ENCODE measurements around the gene COX6A1.
"Not testable (repeated sequence)": the region's sequence is repeated elsewhere in the genome, so short reads cannot be mapped to it uniquely, and the experiment has no call there.

COX6A1 gene

DNA sequence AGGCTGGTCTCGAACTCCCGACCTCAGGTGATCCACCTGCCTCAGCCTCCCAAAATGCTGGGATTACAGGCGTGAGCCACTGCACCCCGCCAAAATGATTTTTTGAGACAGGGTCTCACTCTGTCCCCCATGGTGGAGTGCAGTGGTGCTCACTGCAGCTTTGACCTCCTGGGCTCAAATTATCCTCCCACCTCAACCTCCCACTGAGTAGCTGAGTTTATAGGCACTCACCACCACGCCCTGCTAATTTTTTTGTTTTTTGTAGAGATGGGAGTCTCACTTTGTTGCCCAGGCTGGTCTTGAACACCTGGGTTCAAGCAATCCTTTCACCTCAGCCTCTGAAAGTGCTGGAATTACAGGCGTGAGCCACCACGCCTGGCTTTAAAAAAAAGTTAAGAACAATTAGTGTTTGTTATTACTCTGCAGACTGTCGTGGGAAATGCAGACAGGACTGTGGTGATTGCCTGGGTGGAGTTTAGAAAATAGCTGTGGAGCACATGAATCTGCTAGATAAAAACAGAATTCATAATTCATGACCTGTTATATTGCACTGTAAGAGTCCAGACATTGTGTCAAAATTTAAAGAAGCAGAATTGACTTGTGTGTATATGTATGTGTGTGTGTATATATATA is 9.2 kb upstream of the COX6A1 start:
- no peaks in the 10 kb centered on the region for H3K36me3 ChIP-seq (ENCODE audit: control insufficient read depth, insufficient read depth, low read length)
- H3K9me3 ChIP-seq (ENCODE audit: control insufficient read depth, insufficient read depth, low read length), result no peaks in the 10 kb centered on the region
- H3K9ac ChIP-seq (ENCODE audit: low read depth, low read length), result no peak overlapping the region
- H3K27me3 ChIP-seq (ENCODE audit: control insufficient read depth, insufficient read depth, low read length), result no peaks in the 10 kb centered on the region
- no peak overlapping the region for H3K4me3 ChIP-seq (ENCODE audit: low read depth, low read length)
- H3K4me1 ChIP-seq (ENCODE audit: control insufficient read depth, insufficient read depth, low read length), result no peaks in the 10 kb centered on the region
- no peak overlapping the region for H3K27ac ChIP-seq (ENCODE audit: low read depth, low read length)

DNA sequence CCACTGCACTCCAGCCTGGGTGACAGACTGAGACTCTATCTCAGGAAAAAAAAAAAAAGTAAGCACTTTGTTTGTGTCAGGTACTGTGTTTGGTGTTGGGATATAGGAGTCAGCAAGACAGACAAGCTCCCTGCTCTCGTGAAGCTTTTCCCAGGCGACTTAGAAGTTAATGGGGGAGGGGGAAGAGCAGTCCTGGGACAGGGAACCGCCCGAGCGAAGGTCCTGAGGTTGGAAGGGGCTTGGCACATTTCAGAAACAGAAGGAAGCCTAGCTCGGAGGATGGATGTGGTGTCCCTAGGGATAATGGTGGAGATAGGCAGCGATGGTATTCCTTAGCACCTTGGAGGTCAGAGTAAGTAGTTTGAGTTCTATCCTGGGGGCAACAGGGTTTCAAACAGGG is 8.5 kb upstream of the COX6A1 start:
- Histone ChIP-seq H3K4me3 (ENCODE audit: low read depth, low read length) (no peak overlapping the region), H3K9ac (ENCODE audit: low read depth, low read length) (no peak overlapping the region), H3K9me3 (ENCODE audit: control insufficient read depth, insufficient read depth, low read length) (no peaks in the 10 kb centered on the region), H3K27me3 (ENCODE audit: control insufficient read depth, insufficient read depth, low read length) (no peaks in the 10 kb centered on the region), H3K4me1 (ENCODE audit: control insufficient read depth, insufficient read depth, low read length) (no peaks in the 10 kb centered on the region), H3K36me3 (ENCODE audit: control insufficient read depth, insufficient read depth, low read length) (no peaks in the 10 kb centered on the region), H3K27ac (ENCODE audit: low read depth, low read length) (no peak overlapping the region)

DNA sequence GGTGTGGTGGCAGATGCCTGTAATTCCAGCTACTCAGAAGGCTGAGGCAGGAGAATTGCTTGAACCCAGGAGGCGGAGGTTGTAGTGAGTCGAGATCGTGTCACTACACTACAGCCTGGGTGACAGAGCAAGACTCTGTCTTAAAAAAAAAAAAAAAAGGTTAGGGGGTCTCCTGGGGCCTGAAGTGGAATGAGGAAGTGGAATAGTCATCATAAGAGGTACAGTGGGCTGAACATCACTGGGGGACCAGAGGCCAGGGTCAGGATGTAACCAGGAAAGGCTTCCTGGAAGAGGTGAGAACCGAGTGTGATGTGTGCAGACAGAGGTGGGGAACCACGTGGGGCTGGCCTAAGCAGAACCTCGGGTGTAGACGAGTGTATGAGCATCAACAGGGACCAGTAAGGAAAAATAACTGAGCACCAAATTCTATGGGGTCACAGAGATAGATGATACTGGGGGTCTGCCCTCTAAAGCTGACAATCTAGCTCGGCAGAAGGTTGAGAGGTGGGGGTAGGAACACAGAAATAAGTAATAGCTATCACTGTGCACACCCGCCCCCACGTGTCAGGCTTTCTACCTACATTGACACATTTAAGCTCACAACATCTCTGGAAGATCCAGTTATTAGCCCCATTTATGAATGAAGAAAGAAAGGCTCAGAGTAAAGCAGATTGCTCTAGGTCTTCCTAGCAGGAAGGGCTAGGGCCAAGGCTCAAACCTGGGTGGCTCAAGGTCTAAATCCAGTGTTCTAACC is 5.0 kb upstream of the COX6A1 start:
- H3K36me3 ChIP-seq (ENCODE audit: control insufficient read depth, insufficient read depth, low read length), result no peaks in the 10 kb centered on the region
- H3K4me1 ChIP-seq (ENCODE audit: control insufficient read depth, insufficient read depth, low read length), result no peaks in the 10 kb centered on the region

DNA sequence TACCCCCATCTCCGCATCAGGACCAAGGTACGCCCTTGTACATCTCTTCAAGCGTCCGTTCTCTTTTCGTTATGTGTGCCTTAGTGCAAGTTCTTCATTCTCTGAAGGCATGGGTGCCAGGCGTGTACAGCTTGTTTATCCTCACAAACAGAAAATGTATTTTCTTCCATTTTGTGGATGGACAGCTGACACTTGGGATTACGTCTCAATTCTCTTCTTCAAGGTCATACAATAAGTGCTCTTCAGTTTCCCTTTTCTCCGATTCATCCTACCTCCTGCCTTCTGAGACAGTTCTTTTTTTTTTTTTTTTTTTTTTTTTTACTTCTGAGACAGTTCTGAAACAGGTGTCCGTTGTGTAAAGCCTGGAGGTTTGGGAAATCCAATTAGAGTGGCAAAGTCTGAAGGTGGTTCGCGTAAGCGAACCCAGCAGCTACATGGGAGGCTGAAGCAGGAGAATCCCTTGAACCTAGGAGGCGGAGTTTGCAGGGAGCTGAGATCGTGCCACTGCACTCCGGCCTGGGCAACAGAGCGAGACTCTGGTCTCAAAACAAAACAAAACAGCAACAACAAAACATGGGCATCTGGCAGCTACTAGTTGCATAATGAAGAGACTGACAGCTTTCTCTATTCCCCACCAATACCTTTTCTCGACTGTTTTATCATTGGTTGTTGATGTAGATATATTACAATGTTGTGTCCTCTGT is 734 bp downstream of the COX6A1 start:
- H3K4me3 ChIP-seq (ENCODE audit: low read depth, low read length), result peak overlapping the region; percentile 96
- 0 out of 2 replicates have a peak, but pooled peaks cover 3% of the 10 kb centered on the region for H3K4me1 ChIP-seq (ENCODE audit: control insufficient read depth, insufficient read depth, low read length)
- H3K27ac ChIP-seq (ENCODE audit: low read depth, low read length), result peak overlapping the region; percentile 86
- peak overlapping the region; percentile 67; the same call in 1 of the 2 replicates for H3K9ac ChIP-seq (ENCODE audit: low read depth, low read length)
- no peaks in the 10 kb centered on the region for H3K27me3 ChIP-seq (ENCODE audit: control insufficient read depth, insufficient read depth, low read length)
- peaks cover 30% of the 10 kb centered on the region for H3K36me3 ChIP-seq (ENCODE audit: control insufficient read depth, insufficient read depth, low read length)
- no peaks in the 10 kb centered on the region for H3K9me3 ChIP-seq (ENCODE audit: control insufficient read depth, insufficient read depth, low read length)

More for the DNA sequence above, 5.0 kb upstream of the COX6A1 start:
- no peak overlapping the region for H3K27ac ChIP-seq (ENCODE audit: low read depth, low read length)
- no peaks in the 10 kb centered on the region for H3K27me3 ChIP-seq (ENCODE audit: control insufficient read depth, insufficient read depth, low read length)
- H3K4me3 ChIP-seq (ENCODE audit: low read depth, low read length), result no peak overlapping the region
- H3K9me3 ChIP-seq (ENCODE audit: control insufficient read depth, insufficient read depth, low read length), result no peaks in the 10 kb centered on the region
- no peak overlapping the region for H3K9ac ChIP-seq (ENCODE audit: low read depth, low read length)

DNA sequence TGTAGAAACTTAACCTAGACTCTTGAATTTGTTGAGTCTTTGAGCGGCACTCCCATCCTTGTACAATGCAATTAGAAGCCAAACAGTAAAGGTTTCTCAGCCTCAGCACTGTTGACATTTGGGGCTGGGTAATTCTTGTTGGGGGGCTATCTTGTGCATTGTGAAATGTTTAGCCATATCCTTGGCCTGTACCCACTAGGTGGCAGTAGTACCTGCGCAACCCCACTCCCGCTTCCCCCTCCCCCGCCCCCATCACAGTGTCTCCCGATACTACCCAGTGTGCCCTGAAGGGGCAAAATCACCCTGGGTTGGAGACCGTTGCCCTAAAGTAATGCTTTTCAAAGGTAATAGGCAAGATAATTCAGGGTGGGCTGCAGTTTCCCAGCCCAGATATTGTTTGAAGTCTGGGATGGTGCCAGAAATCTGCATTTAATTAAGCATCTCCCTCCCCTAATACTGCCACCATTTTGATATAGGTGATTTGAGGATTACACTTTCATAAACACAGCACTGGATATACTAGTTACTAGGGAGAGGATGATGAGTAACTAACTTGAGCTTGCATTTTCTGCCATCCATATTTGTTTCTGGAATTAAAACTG is 1.8 kb downstream of the COX6A1 start:
- Histone ChIP-seq H3K9ac (ENCODE audit: low read depth, low read length) (no peak overlapping the region), H3K27ac (ENCODE audit: low read depth, low read length) (no peak overlapping the region)

DNA sequence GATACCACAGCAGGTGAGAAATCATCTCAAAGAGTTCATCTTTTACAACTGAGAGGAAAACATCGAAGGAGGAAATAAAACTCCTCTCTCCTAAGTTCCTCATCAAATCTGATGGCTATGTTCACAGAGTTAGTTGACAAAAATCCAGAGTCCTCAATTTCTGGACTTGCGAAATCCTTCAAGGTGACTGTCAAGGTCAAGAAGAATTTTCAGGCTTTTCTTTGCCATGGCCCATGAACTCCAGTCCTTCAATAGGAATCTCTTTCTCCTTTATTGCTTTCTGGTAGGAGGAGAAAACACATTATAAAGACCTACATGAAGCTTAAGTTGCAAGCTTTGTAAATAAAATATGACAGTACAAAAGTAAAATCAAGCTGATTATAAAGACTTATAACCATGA is 6.8 kb downstream of the COX6A1 start:
- H3K4me3 ChIP-seq (ENCODE audit: low read depth, low read length), result peak overlapping the region; percentile 99
- H3K4me1 ChIP-seq (ENCODE audit: control insufficient read depth, insufficient read depth, low read length), result 0 out of 2 replicates have a peak, but pooled peaks cover 3% of the 10 kb centered on the region
- H3K36me3 ChIP-seq (ENCODE audit: control insufficient read depth, insufficient read depth, low read length), result peaks cover 58% of the 10 kb centered on the region
- no peaks in the 10 kb centered on the region for H3K27me3 ChIP-seq (ENCODE audit: control insufficient read depth, insufficient read depth, low read length)
- no peaks in the 10 kb centered on the region for H3K9me3 ChIP-seq (ENCODE audit: control insufficient read depth, insufficient read depth, low read length)
- peak overlapping the region; percentile 18 for H3K27ac ChIP-seq (ENCODE audit: low read depth, low read length)
- H3K9ac ChIP-seq (ENCODE audit: low read depth, low read length), result no peak overlapping the region

More for the DNA sequence above, 1.8 kb downstream of the COX6A1 start:
- H3K4me1 ChIP-seq (ENCODE audit: control insufficient read depth, insufficient read depth, low read length), result 0 out of 2 replicates have a peak, but pooled peaks cover 3% of the 10 kb centered on the region
- peaks cover 41% of the 10 kb centered on the region for H3K36me3 ChIP-seq (ENCODE audit: control insufficient read depth, insufficient read depth, low read length)
- no peak overlapping the region for H3K4me3 ChIP-seq (ENCODE audit: low read depth, low read length)
- no peaks in the 10 kb centered on the region for H3K27me3 ChIP-seq (ENCODE audit: control insufficient read depth, insufficient read depth, low read length)
- no peaks in the 10 kb centered on the region for H3K9me3 ChIP-seq (ENCODE audit: control insufficient read depth, insufficient read depth, low read length)

DNA sequence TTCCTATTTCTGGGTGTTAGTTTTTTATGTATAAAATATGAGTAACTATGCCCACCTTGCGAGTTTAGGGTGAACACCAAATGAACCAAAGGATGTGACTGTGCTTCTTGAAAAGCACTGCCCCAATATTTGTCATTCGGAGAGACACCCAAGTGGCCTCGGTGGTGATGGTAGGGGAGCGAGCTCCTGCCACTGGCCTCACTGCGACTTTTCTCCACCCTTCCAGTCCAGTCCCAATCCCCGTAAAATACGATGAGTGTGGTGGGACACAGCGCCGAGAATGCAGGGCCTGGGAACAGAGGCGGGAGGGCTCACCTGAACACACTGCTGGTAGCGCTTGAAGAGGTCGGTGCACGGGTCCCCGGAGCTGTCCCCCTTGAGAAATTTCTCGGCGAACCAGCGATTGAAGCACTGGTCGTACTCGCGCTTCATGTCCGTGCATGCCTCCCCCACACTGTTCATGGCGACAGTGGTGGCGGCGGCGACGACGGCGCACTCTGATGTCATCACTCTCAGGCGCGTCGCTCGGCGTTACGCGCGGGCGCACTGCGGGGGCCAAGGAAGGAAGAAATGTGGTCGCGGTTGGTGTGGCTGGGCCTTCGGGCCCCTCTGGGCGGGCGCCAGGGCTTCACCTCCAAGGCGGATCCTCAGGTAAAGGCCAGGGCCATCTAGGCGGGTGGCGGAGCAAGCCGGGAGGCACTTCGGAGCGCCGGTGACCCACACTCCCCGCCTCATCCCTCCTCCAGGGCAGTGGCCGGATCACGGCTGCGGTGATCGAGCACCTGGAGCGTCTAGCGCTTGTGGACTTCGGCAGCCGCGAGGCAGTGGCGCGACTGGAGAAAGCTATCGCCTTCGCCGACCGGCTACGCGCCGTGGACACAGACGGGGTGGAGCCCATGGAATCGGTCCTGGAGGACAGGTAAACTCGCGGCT is 8.3 kb downstream of the COX6A1 start, which contains the start of the genes GATC and TRIAP1:
GATC (plus strand) TSS at position 534 of the 933 bp plus-strand sequence; CDS start at position 571, 37 bp downstream.
TRIAP1 (minus strand) TSS at position 474 of the 933 bp plus-strand sequence; CDS start at position 462, 12 bp downstream.
- Histone ChIP-seq H3K9ac (ENCODE audit: low read depth, low read length) (peak within 1 kb of the TSS; percentile 95), H3K36me3 (ENCODE audit: control insufficient read depth, insufficient read depth, low read length) (peaks cover 54% of the 10 kb centered on the region), H3K27me3 (ENCODE audit: control insufficient read depth, insufficient read depth, low read length) (no peaks in the 10 kb centered on the region), H3K27ac (ENCODE audit: low read depth, low read length) (peak within 1 kb of the TSS; percentile 87), H3K9me3 (ENCODE audit: control insufficient read depth, insufficient read depth, low read length) (no peaks in the 10 kb centered on the region), H3K4me1 (ENCODE audit: control insufficient read depth, insufficient read depth, low read length) (0 out of 2 replicates have a peak, but pooled peaks cover 3% of the 10 kb centered on the region), H3K4me3 (ENCODE audit: low read depth, low read length) (peak within 1 kb of the TSS; percentile 99)

DNA sequence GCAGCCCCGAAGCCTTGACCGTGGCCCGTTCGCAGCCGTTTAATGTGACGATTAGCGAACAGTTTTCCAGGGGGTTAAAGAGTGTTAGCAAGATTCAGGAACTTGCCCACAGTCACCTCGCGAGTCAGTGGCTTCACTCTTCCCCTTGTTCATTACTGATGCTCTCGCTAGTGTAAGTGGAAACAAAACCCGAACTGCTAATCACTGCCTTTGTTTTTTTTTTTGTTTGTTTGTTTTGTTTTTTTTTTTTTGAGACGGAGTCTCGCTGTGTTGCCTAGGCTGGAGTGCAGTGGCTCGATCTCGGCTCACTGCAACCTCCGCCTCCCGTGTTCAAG is 8.9 kb downstream of the COX6A1 start:
- not testable (repeated sequence) for H3K27me3 ChIP-seq (ENCODE audit: control insufficient read depth, insufficient read depth, low read length); H3K9me3 ChIP-seq (ENCODE audit: control insufficient read depth, insufficient read depth, low read length); H3K4me1 ChIP-seq (ENCODE audit: control insufficient read depth, insufficient read depth, low read length)
- H3K36me3 ChIP-seq (ENCODE audit: control insufficient read depth, insufficient read depth, low read length), result peaks cover 53% of the 10 kb centered on the region
- peak overlapping the region; percentile 87 for H3K27ac ChIP-seq (ENCODE audit: low read depth, low read length)
- H3K4me3 ChIP-seq (ENCODE audit: low read depth, low read length), result peak overlapping the region; percentile 99
- peak overlapping the region; percentile 95 for H3K9ac ChIP-seq (ENCODE audit: low read depth, low read length)

DNA sequence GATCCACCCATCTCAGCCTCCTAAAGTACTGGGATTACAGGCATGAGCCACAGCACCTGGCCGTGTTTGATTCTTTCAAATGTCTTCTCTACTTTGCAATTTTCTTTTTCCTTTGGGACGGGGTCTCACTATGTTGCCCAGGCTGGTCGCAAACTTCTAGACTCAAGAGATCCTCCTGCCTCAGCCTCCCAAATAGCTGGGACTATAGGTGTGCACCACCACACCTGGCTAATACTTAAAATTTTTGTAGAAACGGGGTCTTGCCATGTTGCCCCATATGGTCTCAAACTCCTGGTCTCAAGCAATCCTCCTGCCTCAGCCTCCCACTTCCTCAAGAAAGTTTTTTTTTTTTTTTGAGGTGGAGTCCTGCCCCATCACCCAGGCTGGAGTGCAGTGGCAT is 10.1 kb downstream of the COX6A1 start:
- Histone ChIP-seq H3K9ac (ENCODE audit: low read depth, low read length) (no peak overlapping the region), H3K36me3 (ENCODE audit: control insufficient read depth, insufficient read depth, low read length) (peaks cover 57% of the 10 kb centered on the region), H3K27me3 (ENCODE audit: control insufficient read depth, insufficient read depth, low read length) (no peaks in the 10 kb centered on the region), H3K27ac (ENCODE audit: low read depth, low read length) (no peak overlapping the region), H3K4me3 (ENCODE audit: low read depth, low read length) (peak overlapping the region; percentile 99; the same call in 1 of the 2 replicates), H3K4me1 (ENCODE audit: control insufficient read depth, insufficient read depth, low read length) (0 out of 2 replicates have a peak, but pooled peaks cover 3% of the 10 kb centered on the region), H3K9me3 (ENCODE audit: control insufficient read depth, insufficient read depth, low read length) (no peaks in the 10 kb centered on the region)

DNA sequence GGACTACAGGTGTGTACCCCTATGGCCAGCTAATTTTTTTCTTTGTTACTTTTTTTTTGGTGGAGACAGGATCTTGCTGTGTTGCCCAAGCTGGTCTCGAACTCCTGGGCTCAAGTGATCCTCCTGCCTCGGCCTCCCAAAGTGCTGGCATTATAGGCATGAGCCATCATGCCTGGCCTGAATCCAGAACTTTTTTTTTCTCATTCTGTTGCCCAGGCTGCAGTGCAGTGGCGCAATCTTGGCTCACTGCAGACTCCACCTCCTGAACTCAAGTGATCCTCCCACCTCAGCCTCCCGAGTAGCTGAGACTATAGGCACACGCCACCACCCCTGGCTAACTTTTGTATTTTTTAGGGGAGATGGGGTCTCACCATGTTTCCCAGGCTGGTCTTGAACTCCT is 14.6 kb downstream of the COX6A1 start:
- H3K27ac ChIP-seq (ENCODE audit: low read depth, low read length); H3K9ac ChIP-seq (ENCODE audit: low read depth, low read length); H3K9me3 ChIP-seq (ENCODE audit: control insufficient read depth, insufficient read depth, low read length); H3K4me3 ChIP-seq (ENCODE audit: low read depth, low read length); H3K4me1 ChIP-seq (ENCODE audit: control insufficient read depth, insufficient read depth, low read length); H3K27me3 ChIP-seq (ENCODE audit: control insufficient read depth, insufficient read depth, low read length): not testable (repeated sequence)
- peaks cover 72% of the 10 kb centered on the region for H3K36me3 ChIP-seq (ENCODE audit: control insufficient read depth, insufficient read depth, low read length)

Measured in HUES48 (cell line).